HG02852 (cell line): ENCODE data around the gene MRPL10.
A peak's percentile ranks its signal among the peaks of the same experiment; 100 is the strongest.

Source experiments
- ATAC-seq: cut with Tn5 transposase; IDR thresholded peaks from one replicate; pipeline ENCODE4 v1.9.1; 2021; ENCODE audit warnings: mild to moderate bottlenecking, moderate library complexity; ENCODE audit not compliant: unreplicated experiment

MRPL10 gene

DNA sequence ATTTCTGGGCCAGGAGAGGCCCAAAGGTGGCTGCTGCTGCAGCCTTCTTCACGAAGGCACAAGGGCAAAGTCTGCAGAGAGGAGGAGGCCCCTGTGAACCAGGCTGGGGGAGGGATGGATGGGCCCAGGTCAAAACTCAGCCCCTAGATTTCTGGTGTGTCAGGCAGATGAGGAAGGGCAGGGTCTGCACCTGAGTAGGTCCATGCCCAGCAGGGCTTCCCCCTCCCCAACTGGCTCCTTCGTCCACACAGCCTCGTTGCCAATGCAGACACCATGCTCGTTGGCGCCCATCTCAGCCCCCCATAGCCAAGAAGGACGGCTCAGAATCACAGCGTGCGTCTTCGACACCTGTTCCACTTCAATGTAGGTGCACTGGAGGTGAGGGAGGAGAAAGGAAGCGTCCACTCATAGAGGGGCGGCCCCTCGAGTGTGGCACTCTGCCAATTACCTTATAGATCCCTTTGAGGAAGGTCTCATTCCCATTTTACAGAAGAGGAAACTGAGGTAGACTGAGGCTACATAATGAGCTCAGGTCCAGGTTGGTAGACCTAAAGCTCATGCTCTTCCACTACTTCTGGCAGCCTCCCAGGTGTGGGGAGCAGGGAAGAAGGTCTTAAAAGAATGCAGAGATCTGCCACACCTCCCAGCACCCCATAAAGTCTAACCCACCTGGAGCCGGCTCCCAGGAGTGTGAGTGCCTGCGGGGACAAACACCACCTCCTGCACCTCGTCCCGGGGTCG, 8.8 kb upstream of the MRPL10 start:
- ATAC-seq = no peak

DNA sequence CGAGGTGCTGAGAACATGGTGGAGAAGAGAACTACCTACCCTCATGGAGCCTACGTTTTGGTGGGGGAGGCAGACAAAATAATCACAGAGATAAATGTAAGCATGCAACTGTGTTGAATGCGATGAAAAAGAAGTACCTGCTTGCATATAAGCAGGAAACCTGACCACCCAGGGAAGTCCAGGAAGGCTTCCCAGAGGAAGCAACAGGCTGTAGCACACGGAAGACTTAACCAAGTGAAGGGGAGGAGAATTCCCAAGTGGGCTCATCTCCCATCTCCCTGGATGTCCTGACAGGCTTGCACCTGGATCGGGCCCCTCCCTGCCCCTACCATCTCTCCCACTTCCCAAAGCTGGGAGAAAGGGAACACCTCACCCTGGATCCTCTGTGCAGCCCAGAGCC, 7.7 kb upstream of the MRPL10 start:
- ATAC-seq = no peak

DNA sequence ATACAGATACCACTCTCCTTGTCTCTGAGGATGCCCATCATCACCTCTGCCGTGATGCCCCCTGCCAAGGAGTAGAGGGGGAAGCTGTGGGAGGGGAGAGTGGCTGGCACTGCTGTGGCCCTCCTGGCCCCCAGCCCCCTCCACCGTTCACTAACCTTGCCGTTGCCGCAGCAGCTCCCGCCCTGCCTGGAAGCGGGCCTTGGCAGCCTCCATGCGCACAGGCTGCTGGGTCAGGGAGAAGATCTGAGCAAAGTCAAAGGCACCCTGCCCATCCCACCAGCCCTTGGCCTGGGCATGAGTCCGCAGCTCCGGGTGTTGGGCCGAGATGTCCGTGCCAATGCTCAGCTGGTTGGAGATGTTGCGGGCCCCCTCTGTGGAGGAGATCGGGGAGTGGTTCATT, 7.3 kb upstream of the MRPL10 start:
- no peak for ATAC-seq

DNA sequence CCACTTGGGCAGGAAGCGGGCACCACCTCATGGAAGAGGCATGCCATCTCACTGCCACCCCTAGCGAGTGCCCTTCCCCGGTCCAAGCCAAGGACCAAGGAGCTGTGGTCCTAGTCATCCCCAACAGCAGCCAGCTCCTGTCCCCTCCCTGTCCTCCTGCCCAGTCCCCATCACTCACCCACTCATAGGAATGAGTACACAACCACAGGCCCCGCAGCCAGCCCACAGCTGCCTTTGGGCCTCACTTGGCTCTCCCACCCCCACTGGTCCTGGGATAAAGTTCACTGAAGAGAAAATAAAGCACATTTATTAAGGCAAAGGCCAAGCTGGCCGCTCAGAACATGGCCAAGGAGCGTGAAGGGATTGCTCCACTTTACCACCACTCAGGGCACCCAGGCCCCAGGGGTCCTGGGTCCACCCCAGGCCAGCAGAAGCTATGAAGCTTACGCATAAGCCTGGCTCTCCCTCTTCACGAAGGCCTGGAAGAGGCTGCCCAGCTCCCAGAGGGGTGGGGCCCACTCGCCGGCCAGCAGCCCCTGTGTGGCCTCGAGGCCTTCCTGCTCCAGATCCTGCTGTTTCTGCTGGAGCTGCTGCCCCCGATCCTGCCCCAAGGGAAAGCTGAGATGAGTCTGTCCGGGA, 6.2 kb upstream of the MRPL10 start:
- ATAC-seq = no peak

DNA sequence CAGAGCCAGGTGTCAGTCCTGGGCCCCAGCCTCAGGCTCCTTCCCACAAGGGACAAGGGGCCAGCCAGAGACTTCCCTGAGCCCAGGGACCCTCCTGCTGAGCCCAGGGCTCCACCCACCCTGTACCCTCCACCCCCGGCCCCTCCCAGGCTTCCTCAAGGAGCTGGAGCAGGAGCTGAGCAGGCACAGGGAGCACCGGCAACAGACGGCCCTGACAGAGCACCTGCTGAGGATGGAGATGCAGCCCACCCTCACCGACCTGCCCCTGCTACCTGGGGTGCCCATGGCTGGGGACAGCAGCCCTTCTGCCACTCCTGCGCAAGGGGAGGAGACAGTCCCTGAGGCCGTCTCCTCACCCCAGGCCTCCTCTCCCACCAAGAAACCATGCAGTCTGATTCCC, 5.3 kb upstream of the MRPL10 start:
- ATAC-seq = no peak

DNA sequence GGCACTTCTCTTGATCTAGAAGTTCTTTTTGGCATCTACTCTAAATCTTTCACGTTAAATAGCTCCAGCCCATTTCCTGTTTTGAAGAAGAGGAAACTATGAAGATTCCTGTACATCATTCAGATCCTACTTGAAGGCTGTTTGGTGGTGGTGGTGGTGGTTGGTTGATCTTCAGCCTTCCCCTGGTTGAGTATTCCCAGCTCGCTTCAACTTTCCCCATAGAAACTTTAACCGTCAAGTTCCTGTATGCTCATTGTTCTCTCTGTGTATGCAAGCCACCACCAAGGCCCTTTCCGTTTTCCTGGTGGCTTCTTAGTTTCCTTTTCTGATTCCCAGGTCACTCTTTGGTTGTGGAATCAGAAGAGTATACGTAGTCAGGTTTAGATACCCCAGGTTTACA, 3.4 kb upstream of the MRPL10 start:
- no peak for ATAC-seq

DNA sequence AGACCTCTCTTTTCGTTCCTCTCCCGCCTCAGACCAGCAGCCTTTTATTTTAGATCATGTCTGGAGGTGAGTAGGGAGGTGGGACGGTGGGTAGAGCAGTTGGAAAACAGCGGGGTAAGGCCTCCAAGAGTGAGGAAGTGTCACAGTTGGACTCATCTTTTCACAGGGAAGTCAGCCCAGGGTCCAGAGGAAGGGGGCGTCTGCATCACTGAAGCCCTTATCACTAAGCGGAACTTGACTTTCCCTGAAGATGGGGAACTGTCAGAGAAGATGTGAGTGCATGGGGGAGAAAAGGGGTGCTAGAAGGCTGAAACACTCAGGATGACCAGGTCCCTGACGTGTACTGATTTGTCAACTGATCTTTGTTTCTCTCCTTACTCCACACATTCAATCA, 590 bp upstream of the MRPL10 start:
- no peak for ATAC-seq

DNA sequence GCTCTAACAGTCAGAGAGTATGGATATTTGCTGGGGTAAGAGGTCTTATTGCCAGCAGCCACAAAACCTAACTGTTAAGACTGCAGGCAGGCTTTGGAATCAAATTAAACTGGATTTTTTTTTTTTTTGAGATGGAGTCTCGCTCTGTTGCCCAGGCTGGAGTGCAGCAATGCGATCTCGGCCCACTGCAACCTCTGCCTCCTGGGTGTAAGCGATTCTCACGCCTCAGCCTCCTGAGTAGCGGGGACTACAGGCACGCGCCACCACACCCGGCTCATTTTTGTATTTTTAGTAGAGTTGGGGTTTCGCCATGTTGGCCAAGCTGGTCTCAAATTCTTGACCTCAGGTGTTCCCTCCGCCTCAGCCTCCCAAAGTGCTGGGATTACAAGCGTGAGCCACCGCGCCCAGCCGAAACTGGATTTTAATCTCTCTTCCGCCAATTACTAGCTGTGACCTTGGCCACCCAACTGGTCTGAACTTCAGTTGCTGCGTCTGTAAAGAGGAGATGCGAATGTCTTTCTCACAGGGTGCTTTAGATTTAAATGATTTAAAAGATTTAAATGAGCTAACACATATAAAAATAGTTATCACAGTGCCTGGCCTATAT, 842 bp downstream of the MRPL10 start:
- ATAC-seq = no peak

DNA sequence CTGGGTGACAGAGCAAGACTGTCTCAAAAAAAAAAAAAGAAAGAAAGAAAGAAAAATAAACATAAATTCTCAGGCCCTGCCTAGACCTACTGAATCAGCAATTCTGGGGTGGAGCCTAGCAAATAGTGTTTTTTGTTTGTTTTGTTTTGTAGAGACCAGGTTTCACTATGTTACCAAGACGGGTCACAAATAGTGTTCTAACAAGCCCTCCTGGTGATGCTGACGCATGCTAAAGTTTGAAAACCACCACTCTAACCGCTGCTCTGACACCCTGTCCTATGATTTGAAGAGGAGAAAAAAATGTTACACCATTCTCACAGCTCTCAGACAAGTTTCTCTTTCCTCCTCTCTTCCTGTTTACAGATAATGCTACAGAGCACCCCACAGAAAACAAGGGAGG, 1.5 kb downstream of the MRPL10 start:
- no peak for ATAC-seq

DNA sequence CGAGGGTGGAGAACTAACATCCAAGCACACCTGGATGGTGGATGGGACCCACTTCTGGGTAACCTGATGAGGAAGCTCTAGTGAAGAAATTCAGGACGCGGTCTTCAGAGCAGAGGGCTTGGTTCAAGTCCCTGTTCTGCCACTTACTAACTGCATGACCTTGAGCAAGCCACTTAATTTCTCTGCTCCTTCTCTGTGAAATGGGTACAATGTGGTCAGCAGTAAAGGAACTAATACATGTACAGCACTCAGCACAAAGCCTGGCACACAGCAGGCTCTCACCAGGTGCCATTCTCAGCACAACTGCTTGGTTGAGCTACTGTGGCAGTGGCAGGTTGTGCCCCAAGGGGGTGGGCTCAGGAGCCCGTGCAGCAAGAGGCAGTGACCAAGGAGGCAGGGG, 7.8 kb downstream of the MRPL10 start:
- ATAC-seq = no peak

DNA sequence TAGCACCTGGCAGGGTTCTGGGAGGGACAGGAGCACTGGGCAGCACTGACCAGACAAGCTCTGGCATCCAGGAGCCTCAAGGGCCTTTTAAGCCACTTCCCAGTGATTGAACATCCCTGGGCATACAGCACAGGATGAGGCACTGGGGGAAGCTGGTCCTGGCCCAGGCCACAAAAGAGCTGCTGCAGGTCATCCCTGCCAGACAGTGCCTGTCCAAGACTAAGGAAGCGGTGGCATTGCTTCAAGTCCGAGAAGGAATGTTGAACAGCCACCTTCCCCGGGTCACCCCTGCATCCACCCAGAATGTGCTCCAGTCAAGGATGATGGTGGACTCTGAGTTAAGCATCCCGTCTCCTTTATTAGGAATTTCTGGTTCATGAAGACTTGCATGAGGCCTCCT, 8.6 kb downstream of the MRPL10 start:
- no peak for ATAC-seq

DNA sequence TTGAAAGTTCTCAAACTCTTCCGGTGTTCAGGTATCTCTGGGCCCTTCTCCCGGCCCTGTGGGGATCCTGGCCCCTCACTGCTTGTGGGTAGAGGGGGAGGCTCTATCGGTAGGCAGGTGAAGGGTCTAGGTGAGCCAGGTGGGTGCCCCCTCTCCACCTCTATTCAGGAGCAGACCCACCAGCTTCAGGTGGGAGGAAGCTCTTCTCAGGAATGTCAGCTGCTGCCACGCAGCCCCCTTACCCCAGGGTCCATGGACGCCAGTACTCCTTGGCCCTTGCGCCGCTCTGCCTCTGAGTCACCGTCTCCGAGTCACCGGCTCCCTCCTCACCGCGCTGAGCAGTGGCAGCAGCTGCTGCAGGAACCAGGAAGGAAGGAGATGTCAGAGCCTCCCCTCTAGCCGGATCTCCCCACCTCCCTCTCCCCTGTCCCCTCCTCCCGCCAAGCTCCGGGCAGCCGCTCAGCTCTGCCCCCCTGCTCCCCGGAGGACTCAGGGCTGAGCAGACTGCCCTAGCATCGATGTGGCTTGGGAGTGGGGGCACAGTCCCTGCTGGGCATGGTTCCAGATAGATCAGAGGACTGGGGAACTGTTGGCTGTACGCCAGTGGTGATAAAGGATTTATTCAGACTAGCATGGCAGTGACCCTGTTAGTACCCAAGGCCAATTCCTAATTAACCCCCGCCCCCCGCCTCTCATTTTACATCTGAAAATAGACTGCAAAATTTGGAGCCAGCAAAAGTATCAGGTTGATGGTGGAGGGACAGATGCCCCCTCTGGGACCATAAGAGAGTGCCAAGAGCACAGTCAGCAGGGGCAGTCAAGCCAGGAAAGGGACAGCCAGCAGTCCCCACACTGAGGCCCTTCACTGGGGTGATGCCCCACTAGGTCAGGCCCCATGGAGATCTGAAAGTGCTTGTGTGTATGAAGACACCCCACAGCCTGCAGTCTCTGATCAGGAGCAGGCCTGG, 9.6 kb downstream of the MRPL10 start, which contains the start of gene OSBPL7:
Gene OSBPL7 (minus strand): TSS at position 371 of the 968 bp plus-strand sequence. CDS start 1,516 bp downstream, outside the sequence.
- ATAC-seq = peak; percentile 85

DNA sequence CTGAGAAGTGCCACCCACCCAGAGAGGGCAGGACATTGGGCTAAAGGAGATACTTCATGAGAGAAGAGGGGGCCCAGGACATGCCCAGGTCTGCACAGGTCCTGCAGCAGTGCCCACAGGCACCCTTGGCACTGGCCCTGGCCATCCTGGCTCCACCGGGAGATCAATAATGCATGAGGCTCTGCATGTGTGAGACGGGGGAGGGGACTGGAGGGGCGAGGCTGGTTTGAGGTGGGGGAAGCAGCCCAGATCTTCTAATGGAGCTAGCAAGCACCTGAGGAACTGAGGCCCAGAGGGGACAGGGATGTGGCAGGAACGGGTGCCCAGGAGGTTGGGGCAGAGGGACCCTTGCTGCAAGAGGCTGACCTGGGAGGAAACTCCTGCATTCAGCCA, 10.3 kb downstream of the MRPL10 start:
- no peak for ATAC-seq

DNA sequence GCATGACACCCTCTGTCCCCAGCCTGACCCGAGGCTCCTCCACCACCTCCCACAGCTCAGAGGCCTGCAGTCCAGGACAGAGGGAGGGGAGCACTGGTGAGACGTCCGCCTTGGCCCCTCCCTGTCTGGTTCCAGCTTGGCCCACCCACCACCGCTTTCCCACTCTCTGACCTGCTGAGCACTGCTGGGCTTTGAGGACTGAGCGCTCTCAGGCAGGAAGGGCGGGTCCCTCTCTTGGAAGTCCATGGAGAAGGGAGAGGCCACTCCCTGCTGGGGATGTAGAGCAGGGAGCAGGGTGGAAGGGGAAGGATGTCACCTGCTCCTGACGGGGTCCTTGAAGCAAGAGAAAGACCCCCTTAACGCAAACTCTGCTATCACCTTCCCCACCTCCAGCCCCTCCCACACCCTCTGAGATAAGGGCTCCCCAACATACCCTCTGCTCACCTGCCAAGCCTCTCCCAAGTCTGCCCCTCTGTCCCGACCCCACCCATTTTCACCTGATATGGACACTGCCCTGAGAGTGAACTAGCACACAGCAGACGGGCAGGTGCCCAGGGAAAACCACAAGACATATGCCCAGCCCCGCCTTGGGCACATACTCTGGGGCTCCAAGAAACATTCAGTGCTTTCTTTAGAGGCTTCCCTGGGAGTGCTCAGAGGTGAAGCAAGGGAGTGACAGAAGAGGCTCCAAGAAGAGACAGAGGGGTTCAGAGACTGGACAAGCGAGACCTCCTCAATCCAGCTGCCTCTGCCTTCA, 11.1 kb downstream of the MRPL10 start:
- no peak for ATAC-seq

DNA sequence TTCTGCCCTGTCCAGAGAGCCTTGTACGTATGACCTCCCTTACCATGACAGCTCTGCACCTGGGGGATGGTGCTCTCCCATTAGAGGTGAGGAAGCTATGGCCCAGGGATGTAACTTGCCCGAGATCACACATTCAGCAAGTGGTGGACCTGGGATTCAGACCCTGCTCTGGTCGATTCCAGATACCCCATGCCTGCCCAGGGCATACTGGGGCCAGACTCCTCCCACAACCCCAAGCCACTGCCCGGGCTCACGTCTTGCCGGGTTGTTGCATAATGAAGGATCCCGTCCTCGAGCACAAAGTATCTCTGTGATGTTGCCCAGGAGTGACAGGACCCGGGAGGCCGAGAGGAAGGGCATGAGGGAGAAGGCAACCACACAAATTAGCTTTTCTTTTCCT, 11.9 kb downstream of the MRPL10 start:
- ATAC-seq = no peak

DNA sequence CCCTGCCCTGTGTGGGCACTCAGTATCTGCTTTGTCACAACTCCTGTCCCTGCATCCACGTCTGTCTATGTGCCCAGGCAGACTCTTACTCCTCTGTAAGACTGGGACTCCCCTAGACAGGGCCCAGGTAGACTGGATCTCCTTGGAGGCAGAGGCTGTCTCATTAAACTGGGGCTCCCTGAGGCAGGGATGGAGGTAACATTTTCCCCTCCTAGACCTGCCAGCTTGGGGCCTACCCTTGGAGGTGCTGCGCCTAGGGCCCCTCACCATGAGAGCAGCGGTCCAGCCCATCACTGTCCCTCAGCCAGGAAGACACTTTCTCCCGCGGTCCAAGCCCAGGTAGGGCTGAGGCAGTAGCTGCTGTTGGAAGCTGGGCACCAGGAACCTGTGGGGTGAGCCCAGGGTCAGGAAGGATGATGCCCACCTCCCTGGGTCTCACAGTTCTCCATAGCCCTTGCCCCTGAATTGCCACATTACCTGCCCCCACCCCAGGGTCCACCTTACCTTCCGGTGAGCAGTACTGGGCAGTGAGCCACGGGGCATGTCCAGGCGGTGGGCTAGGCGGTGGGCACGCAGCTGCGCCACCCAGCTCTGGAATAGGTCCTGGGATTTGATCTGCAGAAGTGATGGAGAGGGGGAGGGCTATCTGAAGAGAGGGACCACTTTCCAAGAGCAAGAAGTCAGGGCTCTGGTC, 13.2 kb downstream of the MRPL10 start:
- no peak for ATAC-seq

DNA sequence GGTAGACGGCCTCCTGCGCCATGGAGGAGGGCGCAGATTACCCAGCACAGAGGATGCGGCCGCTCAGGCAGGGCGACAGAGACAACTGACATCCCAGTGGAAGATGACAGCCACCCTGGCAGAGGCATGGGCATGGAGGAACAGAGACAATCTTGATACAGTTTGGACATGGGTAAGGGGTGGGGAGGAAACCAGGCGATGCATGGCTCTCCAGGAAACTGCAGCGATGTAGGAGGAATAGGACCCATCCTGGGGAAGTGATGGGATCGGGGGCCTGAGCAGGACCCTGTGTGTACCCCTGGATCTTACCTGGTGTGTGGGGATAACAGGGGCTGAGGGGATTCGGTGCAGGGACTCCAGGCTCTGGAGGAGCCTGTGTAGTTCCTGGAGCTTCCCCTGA, 14.4 kb downstream of the MRPL10 start:
- no peak for ATAC-seq

DNA sequence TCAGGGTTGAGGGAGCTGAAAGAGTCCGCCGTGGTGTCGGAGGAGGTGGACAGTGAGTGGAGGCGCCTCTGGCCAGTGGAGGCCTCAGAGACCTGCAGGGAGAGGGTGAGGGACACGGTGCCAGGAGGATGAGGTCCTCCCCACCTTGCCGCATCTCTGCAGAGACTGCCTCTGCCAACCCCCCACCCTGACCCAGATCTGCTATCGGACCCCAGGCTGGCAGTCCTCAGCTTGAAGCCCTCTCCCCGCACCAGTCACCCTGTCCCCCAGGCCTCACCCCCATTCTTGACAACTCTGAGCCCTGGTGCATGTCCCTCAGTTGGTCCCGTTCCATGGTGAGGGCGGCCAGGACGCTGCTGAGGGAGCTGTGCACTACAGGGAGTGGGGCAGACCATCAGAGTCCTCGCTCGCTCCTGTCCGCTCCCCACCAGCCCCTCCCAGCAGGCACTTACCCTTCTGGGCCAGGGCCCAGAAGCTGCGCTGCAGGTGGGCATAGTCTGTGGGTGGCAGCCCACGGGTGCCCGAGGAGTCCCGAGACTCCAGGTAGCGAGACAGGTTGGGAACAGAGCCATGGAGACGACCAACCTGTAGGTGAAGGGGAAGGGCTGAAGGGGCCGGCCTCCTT, 15.1 kb downstream of the MRPL10 start:
- no peak for ATAC-seq
